ENCODE measurements around the gene PRDM16. TPM values are rescaled to one million over a fixed set of nuclear protein-coding genes. Genes with fewer than 3 reads are reported as not detected.

PRDM16 gene
- total RNA-seq, 1 donor from 2014 or later, result 84.2 TPM

DNA sequence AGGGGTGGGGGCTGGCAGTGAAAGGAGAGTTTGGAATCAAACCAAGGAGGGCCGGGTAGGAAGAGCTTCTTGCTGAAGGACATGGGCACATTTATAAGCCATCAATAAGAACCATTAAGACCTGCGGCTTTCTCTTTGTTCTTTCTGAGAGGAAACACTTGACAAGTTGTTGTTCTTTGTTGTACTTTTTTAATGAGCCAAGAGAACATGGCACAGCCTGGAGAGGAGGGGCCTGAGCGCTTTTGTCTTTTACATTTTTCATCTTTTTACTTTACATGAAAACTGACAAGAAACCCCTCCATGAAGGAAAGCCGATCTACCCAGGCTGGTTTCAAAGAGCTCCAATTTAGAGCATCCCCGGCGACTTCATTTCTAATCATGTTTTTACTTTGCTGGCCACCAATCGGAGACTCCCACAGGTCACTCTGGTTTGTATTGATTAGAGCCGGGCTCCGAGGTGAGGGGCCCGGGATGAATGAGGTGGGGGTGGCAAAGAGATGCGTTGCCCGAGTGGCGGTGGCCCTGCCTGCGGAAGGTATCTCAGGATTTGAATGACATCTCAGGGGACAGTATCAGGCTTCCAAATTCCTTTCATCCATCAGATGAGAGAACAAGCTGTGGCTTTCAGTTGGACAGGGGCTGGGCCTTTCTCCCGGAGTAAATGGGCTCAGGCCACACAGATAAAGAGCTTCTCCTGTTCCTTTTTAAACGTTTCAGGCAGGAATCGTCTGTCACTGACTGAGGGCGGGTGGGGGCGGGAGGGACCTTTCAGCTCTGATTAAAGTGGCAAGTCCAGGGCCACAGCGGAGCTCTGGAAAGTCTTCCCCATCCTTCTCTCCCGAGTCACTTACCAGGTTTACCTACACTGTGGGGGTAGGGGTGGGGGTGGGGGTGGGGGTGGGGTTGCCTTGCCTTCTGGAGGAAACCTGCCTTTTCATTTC, 246.7 kb downstream of the PRDM16 start:
- H3K36me3 ChIP-seq, result no peaks in the 10 kb centered on the region
- no peaks in the 10 kb centered on the region for H3K27me3 ChIP-seq
- peak overlapping the region; percentile 98 to 99 for H3K27ac ChIP-seq
- H3K4me1 ChIP-seq, result peaks cover 26 to 67% of the 10 kb centered on the region in 2 donors
- TF ChIP-seq, protein P1, sequence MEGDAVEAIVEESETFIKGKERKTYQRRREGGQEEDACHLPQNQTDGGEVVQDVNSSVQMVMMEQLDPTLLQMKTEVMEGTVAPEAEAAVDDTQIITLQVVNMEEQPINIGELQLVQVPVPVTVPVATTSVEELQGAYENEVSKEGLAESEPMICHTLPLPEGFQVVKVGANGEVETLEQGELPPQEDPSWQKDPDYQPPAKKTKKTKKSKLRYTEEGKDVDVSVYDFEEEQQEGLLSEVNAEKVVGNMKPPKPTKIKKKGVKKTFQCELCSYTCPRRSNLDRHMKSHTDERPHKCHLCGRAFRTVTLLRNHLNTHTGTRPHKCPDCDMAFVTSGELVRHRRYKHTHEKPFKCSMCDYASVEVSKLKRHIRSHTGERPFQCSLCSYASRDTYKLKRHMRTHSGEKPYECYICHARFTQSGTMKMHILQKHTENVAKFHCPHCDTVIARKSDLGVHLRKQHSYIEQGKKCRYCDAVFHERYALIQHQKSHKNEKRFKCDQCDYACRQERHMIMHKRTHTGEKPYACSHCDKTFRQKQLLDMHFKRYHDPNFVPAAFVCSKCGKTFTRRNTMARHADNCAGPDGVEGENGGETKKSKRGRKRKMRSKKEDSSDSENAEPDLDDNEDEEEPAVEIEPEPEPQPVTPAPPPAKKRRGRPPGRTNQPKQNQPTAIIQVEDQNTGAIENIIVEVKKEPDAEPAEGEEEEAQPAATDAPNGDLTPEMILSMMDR (IDR thresholded peaks at IDR 0.05), result no peak
- intact Hi-C loops (cut with DNase I), result loop anchor here (2.0 to 10.0 kb wide), 2 partner anchors 121 to 229 kb away; no protein-coding TSS in a partner anchor
- no peak overlapping the region for H3K4me3 ChIP-seq
- no peaks in the 10 kb centered on the region for H3K9me3 ChIP-seq
- no peak for DNase-seq (ENCODE audit: low spot score in 2 of 2)

DNA sequence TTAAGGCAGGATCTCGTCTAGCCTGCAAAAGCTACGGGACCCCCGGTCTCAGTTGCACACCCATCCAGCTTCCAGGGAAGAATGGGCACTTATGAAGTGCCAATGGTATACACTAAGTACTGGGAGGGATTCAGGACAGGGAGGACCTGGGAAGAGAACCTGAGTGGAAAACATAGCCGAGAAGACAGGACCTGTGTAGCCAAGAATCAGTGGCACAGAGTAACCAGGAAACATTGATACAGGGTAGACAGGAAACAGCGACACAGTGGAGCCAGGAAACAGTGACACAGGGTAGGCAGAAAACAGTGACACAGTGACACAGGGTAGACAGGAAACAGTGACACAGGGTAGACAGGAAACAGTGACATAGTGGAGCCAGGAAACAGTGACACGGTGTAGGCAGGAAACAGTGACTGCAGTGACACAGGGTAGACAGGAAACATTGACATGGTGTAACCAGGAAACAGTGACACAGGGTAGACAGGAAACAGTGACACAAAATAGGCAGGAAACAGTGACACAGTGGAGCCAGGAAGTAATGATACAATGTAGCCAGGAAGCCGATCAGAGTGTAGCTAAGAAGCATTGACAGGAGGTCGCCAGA, 247.4 kb downstream of the PRDM16 start:
- peak overlapping the region; percentile 98 to 99 for H3K27ac ChIP-seq
- no peak for DNase-seq (ENCODE audit: low spot score in 2 of 2)
- intact Hi-C loops (cut with DNase I), result loop anchor here (10.0 kb wide), 1 partner anchor 228 kb away; no protein-coding TSS in a partner anchor
- no peak overlapping the region for H3K4me3 ChIP-seq
- H3K27me3 ChIP-seq, result no peaks in the 10 kb centered on the region
- peaks cover 26 to 64% of the 10 kb centered on the region in 2 donors for H3K4me1 ChIP-seq
- H3K9me3 ChIP-seq, result no peaks in the 10 kb centered on the region
- no peaks in the 10 kb centered on the region for H3K36me3 ChIP-seq
- TF ChIP-seq, protein P1 (IDR thresholded peaks at IDR 0.05), result no peak

DNA sequence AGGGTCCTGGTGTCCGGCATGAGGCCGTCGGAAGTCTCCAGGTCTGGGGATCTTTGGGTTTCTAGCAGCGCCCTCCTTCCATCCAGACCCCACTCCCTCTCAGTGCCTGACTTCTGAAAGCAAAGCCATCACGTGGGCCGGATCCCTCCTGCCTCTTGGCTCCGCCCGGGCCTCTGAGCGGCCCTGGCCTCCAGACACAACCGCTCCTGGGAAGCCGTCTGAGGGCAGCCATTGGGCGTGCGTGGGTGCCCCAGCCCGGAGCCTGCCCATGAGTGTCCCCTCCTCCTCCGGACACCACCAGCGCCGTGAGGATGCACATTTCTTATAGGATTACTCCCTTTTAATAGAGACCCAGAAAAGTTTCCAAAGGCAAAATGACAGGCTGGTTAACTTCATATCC, 248.5 kb downstream of the PRDM16 start:
- TF ChIP-seq, protein P1 (IDR thresholded peaks at IDR 0.05), result no peak
- Histone ChIP-seq H3K36me3 (no peaks in the 10 kb centered on the region), H3K4me1 (peaks cover 18 to 62% of the 10 kb centered on the region in 2 donors), H3K27me3 (no peaks in the 10 kb centered on the region), H3K27ac (peak overlapping the region; percentile 98 to 99), H3K4me3 (no peak overlapping the region), H3K9me3 (no peaks in the 10 kb centered on the region)
- intact Hi-C loops (cut with DNase I), result loop anchor here (10.0 kb wide), 1 partner anchor 227 kb away; no protein-coding TSS in a partner anchor
- DNase-seq (ENCODE audit: low spot score in 2 of 2), result no peak

DNA sequence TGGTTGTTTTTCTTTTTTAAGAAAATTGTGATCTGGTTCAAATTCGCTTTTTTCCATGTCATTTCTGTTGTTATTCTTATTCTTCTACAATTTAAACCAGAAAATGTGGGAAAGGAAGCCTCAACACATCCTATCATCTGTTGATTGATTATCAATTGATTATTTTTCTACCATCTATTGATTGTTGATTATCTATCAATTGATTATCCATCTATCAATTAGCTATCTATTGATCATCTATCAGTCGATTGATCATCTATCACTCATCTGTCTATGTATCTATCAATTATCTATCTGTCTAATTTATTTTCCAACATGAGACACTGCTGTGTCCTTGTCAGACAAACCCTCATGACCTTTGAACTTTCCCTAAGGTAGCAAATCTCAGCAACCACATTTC, 249.3 kb downstream of the PRDM16 start:
- no peaks in the 10 kb centered on the region for H3K9me3 ChIP-seq
- no peak overlapping the region for H3K27ac ChIP-seq
- intact Hi-C loops (cut with DNase I), result loop anchor here (10.0 kb wide), 1 partner anchor 226 kb away; no protein-coding TSS in a partner anchor
- peaks cover 18 to 63% of the 10 kb centered on the region in 2 donors for H3K4me1 ChIP-seq
- H3K4me3 ChIP-seq, result no peak overlapping the region
- no peaks in the 10 kb centered on the region for H3K27me3 ChIP-seq
- TF ChIP-seq, protein P1 (IDR thresholded peaks at IDR 0.05), result no peak
- H3K36me3 ChIP-seq, result no peaks in the 10 kb centered on the region
- DNase-seq (ENCODE audit: low spot score in 2 of 2), result no peak

DNA sequence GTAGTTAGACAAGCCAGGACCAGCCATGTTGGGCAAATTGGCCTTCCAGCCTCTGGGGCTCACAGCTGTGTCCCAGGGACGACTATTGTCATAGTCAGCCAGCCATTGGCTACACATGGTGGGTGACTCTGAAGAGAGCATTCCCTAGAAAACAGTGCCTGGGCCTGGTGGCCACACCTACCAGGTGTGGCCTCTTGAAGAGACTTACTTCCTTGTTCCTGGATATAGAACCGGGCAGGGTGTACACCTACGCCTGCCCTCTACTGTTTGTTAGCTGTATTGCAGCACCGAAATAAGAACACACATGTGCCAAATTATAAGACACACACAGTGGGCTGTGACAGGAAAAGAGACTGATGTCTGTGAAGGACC, 250.9 kb downstream of the PRDM16 start:
- H3K27ac ChIP-seq, result peak overlapping the region; percentile 15 to 51
- H3K9me3 ChIP-seq, result no peaks in the 10 kb centered on the region
- H3K4me3 ChIP-seq, result no peak overlapping the region
- H3K4me1 ChIP-seq, result peaks cover 10 to 63% of the 10 kb centered on the region in 2 donors
- no peaks in the 10 kb centered on the region for H3K36me3 ChIP-seq
- DNase-seq (ENCODE audit: low spot score in 2 of 2), result no peak
- no peaks in the 10 kb centered on the region for H3K27me3 ChIP-seq
- intact Hi-C loops (cut with DNase I), result loop anchor here (5.0 to 10.0 kb wide), 2 partner anchors 225 to 498 kb away; no protein-coding TSS in a partner anchor
- TF ChIP-seq, protein P1 (IDR thresholded peaks at IDR 0.05), result peak; percentile 57 to 75 (median 74)

Measured in ascending aorta (tissue), 2 donors.